ENCODE measurements around the gene ZNF236. TPM values are rescaled to one million over a fixed set of nuclear protein-coding genes. Genes with fewer than 3 reads are reported as not detected.

Gene ZNF236
- total and polyA plus RNA-seq, 2 of the 8 experiments (the other 6 are each of a cell fraction or from before 2014, with no cell fraction given): 6.7 to 14.5 TPM

- Histone ChIP-seq H3K14ac (ENCODE audit: insufficient read length) (no peak overlapping the region), H2AK5ac (ENCODE audit: low read depth, low read length) (no peak overlapping the region), H2AFZ (ENCODE audit: low read length) (no peak overlapping the region), H3K4me1 (replicated peaks in 1 of 4; ENCODE audit: control insufficient read depth in 3 of 4, insufficient read depth in 4 of 4, low read length in 3 of 4) (peaks cover 4 to 22% (median 13%) of the 10 kb centered on the region in 4 experiments), H3K9ac (replicated peaks in 1 of 4; ENCODE audit: extremely low read depth in 1 of 4, low read depth in 3 of 4, low read length in 3 of 4) (no peak overlapping the region), H3K56ac (replicated peaks; ENCODE audit: insufficient read length, low read depth, low read length) (no peak overlapping the region), H4K91ac (replicated peaks; ENCODE audit: insufficient read length, low read length) (no peak overlapping the region), H3K4me3 (ENCODE audit: extremely low read depth in 1 of 4, insufficient read depth in 2 of 4, low read depth in 3 of 4, low read length in 4 of 4) (no peak overlapping the region), H3K23ac (ENCODE audit: insufficient read length) (no peak overlapping the region), H4K5ac (ENCODE audit: insufficient read length, low read depth, low read length) (no peak overlapping the region), H3K4ac (replicated peaks; ENCODE audit: insufficient read length, low read depth, low read length) (no peak overlapping the region), H3K23me2 (ENCODE audit: low read depth, low read length) (peaks cover 8% of the 10 kb centered on the region), H3K4me2 (ENCODE audit: insufficient read depth in 1 of 2, low read depth in 2 of 2, low read length in 2 of 2) (no peak overlapping the region), H3K36me3 (ENCODE audit: control insufficient read depth in 2 of 4, insufficient read depth in 4 of 4, low read length in 3 of 4) (peaks cover 0 to 5% (median under 1%) of the 10 kb centered on the region in 4 experiments; a peak in 3 of 8 replicates), H2BK5ac (ENCODE audit: low read depth, low read length) (no peak overlapping the region), H3K79me2 (ENCODE audit: control insufficient read depth in 1 of 2, insufficient read depth in 2 of 2, low read length in 2 of 2) (peaks cover 0 to 6% of the 10 kb centered on the region in 2 experiments; a peak in 1 of 4 replicates), H3K79me1 (ENCODE audit: low read depth, low read length) (no peaks in the 10 kb centered on the region), H3K18ac (ENCODE audit: extremely low read depth, low read length) (no peak overlapping the region), H3K27me3 (replicated peaks in 1 of 4; ENCODE audit: control insufficient read depth in 3 of 4, extremely low read depth in 1 of 4, insufficient read depth in 3 of 4, low read length in 3 of 4) (no peaks in the 10 kb centered on the region), H3K27ac (ENCODE audit: low read depth, low read length) (no peak overlapping the region), H2BK120ac (replicated peaks; ENCODE audit: low read depth, low read length) (no peak overlapping the region), H4K8ac (ENCODE audit: extremely low read depth, insufficient read depth, low read length) (no peak overlapping the region), H2BK15ac (ENCODE audit: low read length) (no peak overlapping the region), H2BK12ac (ENCODE audit: low read depth, low read length) (no peak overlapping the region), H4K20me1 (replicated peaks in 1 of 2; ENCODE audit: control insufficient read depth in 1 of 2, insufficient read depth in 2 of 2, low read length in 2 of 2) (peaks cover 0 to 2% of the 10 kb centered on the region in 2 experiments), H3K9me3 (ENCODE audit: insufficient read depth in 2 of 2, low read depth in 1 of 2, low read length in 1 of 2) (peaks cover 0 to 3% of the 10 kb centered on the region in 2 experiments; a peak in 1 of 4 replicates), H2BK20ac (ENCODE audit: low read length) (no peak overlapping the region)
- POLR2A ChIA-PET (ENCODE audit: partially characterized antibody): no interaction called here
- CTCF ChIA-PET (ENCODE audit: partially characterized antibody): interaction anchor here (0.6 to 12.3 kb wide), 5 partner anchors 17 to 92 kb away, joined by 3 to 188 read pairs (median 4); no protein-coding TSS in a partner anchor
- FAIRE-seq (no peak), DNase-seq (ENCODE audit: low read depth in 1 of 2, low spot score in 2 of 2) (no peak)
- WGBS, 2 experiments (ENCODE audit: extremely low coverage in 1 of 2, insufficient coverage in 1 of 2, insufficient read length in 1 of 2, insufficient replicate concordance in 2 of 2, low coverage in 1 of 2, low lambda C conversion rate in 2 of 2, missing lambda C conversion rate in 1 of 2): 92% methylated on average over 2 of the region's 2 CpGs; no CpG with 5 or more reads in 1 of the 2 experiments
- TF ChIP-seq CTBP2 (IDR thresholded peaks at IDR 0.05; ENCODE audit: borderline replicate concordance, insufficient read depth, insufficient read length, low read length): no peak
- no peak for TF ChIP-seq POU5F1 (IDR thresholded peaks at IDR 0.05; ENCODE audit: low read depth, low read length)
- no peak for TF ChIP-seq EGR1 (IDR thresholded peaks at IDR 0.05; ENCODE audit: borderline replicate concordance, low read depth, low read length)
- no peak for TF ChIP-seq CHD1 (IDR thresholded peaks at IDR 0.05; ENCODE audit: low read depth, low read length)
- no peak for TF ChIP-seq SP4 (IDR thresholded peaks at IDR 0.05; ENCODE audit: low read length)
- no peak for TF ChIP-seq JUND (IDR thresholded peaks at IDR 0.05; ENCODE audit: low read length)
- TF ChIP-seq NRF1 (IDR thresholded peaks at IDR 0.05; ENCODE audit: low read depth, low read length): no peak
- TF ChIP-seq ATF2 (IDR thresholded peaks at IDR 0.05; ENCODE audit: low read length): no peak
- no peak for TF ChIP-seq RFX5 (IDR thresholded peaks at IDR 0.05; ENCODE audit: borderline replicate concordance, low read depth, low read length)
- no peak for TF ChIP-seq NANOG (IDR thresholded peaks at IDR 0.05; ENCODE audit: insufficient read depth, low read depth, low read length, poor library complexity, severe bottlenecking)
- no peak for TF ChIP-seq EP300 (IDR thresholded peaks at IDR 0.05; ENCODE audit: borderline replicate concordance in 1 of 2, low read depth in 2 of 2, low read length in 2 of 2)
Observed at GRCh38 chr18:76963936-76964335, 141.6 kb downstream of the ZNF236 start.

Measured in H1 (cell line).